Peyer's patch (tissue), 4 donors: ENCODE data around the gene NUDT9.

Experiments
- CTCF ChIP-seq, 6 experiments: fragments of 450-650 bp in 4 of 6; fragments of 200-600 bp in 2 of 6; sonication (generic) in 1 of 6; IDR thresholded peaks; one replicate each; pipeline ENCODE4 v1.5.1; 2017 to 2019; ENCODE audit warnings: antibody characterized with exemption in 6 of 6, mild to moderate bottlenecking in 3 of 6, moderate library complexity in 1 of 6
- POLR2A ChIP-seq, 2 donors: fragments of 450-650 bp; IDR thresholded peaks; one replicate each; pipeline ENCODE4 v1.5.1; 2017; ENCODE audit warnings: antibody characterized with exemption in 2 of 2, mild to moderate bottlenecking in 2 of 2, moderate library complexity in 2 of 2

GRCh38 chr4:87499403-87500091 lies 77.2 kb downstream of the NUDT9 start:
- TF ChIP-seq CTCF (IDR thresholded peaks at IDR 0.05) (no peak), POLR2A (IDR thresholded peaks at IDR 0.05) (no peak)
